GM18868 (cell line): Measurements from ENCODE around the gene MT1H.
"Not testable (repeated sequence)": the region's sequence is repeated elsewhere in the genome, so short reads cannot be mapped to it uniquely, and the experiment has no call there.

Experiments
- ATAC-seq: cut with Tn5 transposase; IDR thresholded peaks from one replicate; pipeline ENCODE4 v1.9.1; 2021; ENCODE audit warnings: mild to moderate bottlenecking, moderate library complexity; ENCODE audit not compliant: unreplicated experiment

MT1H gene

GRCh38 chr16:56713794-56714193 is 44.2 kb downstream of the MT1H start:
- no peak for ATAC-seq

GRCh38 chr16:56715126-56715525 is 45.5 kb downstream of the MT1H start:
- no peak for ATAC-seq

- no peak for ATAC-seq
Measured at GRCh38 chr16:56716761-56717160, 47.1 kb downstream of the MT1H start.

GRCh38 chr16:56717532-56717931 is 47.9 kb downstream of the MT1H start:
- ATAC-seq: not testable (repeated sequence)
